GM12878 (cell line): ENCODE data around the gene AGER. TPM values are rescaled to one million over a fixed set of nuclear protein-coding genes. Genes with fewer than 3 reads are reported as not detected.

Experiments used
- ATAC-seq: fragments of 200-7000 bp; cut with Tn5 transposase; 3 replicates; pipeline ENCODE4 v1.9.1; 2020; ENCODE audit warnings: mild to moderate bottlenecking, moderate library complexity
- BruUV-seq: library from RNA; stranded (reverse); fragments of 400-500 nt; replicated peaks from 2 replicates; lab custom pipeline; 2021; lab: Mats Ljungman, UMichigan
- CTCF ChIA-PET: fragments of 300-600 bp; sonication (Branson Sonifier 250); formaldehyde crosslinking; extraction: SDS; loops from one replicate; lab custom pipeline; 2021; ENCODE audit warnings: inconsistent platforms; lab: Yijun Ruan, JAX
- POLR2A ChIA-PET: fragments of 350-600 bp; formaldehyde crosslinking; extraction: SDS; loops from one replicate; lab custom pipeline; 2021; ENCODE audit warnings: inconsistent platforms; lab: Charles Lee
- RAD21 ChIA-PET: fragments of 300-600 bp; sonication (Branson Sonifier 250); formaldehyde crosslinking; loops from one replicate; lab custom pipeline; 2023; ENCODE audit warnings: antibody characterized with exemption; ENCODE audit not compliant: unreplicated experiment; lab: Charles Lee
- SMC1A ChIA-PET: fragments of 300-600 bp; sonication (Branson Sonifier 250); formaldehyde crosslinking; loops from one replicate; lab custom pipeline; 2023; ENCODE audit not compliant: unreplicated experiment, uncharacterized antibody; lab: Charles Lee
- DNase-seq: peaks from one replicate; pipeline ENCODE4 v3.0.0-alpha.2; 2011; ENCODE audit warnings: low read depth, low spot score
- FAIRE-seq: peaks from 3 replicates; lab custom pipeline; 2011; peaks lifted over from hg19 to GRCh38; lab: Jason Lieb, UNC
- H2AFZ ChIP-seq: 2 replicates; pipeline ENCODE4 v1.6.0; 2011; ENCODE audit warnings: low read depth, low read length, control low read depth; ENCODE audit not compliant: control insufficient read depth
- H3K27ac ChIP-seq: 2 replicates; pipeline ENCODE4 v1.5.1; 2011; ENCODE audit warnings: control low read depth; ENCODE audit not compliant: control insufficient read depth, insufficient read depth
- H3K27me3 ChIP-seq, 2 experiments: replicated peaks in 1 of 2; 2 replicates each; pipeline versions ENCODE4 v1.6.0 to v1.6.1; 2011; ENCODE audit warnings: low read length in 1 of 2; ENCODE audit not compliant: control insufficient read depth in 2 of 2, insufficient read depth in 2 of 2
- H3K36me3 ChIP-seq, 2 experiments: 2 replicates each; pipeline ENCODE4 v1.5.1; 2011; ENCODE audit warnings: low read length in 1 of 2; ENCODE audit not compliant: control insufficient read depth in 2 of 2, insufficient read depth in 2 of 2
- H3K4me1 ChIP-seq: 2 replicates; pipeline ENCODE4 v1.6.1; 2011; ENCODE audit warnings: mild to moderate bottlenecking, low read length, moderate library complexity, mixed read lengths; ENCODE audit not compliant: control insufficient read depth, insufficient read depth
- H3K4me2 ChIP-seq: 2 replicates; pipeline ENCODE4 v1.6.0; 2011; ENCODE audit warnings: control low read depth; ENCODE audit not compliant: control insufficient read depth, insufficient read depth
- H3K4me3 ChIP-seq: fragments of 200-600 bp; sonication (generic); 2 replicates; pipeline ENCODE4 v1.5.1; 2016
- H3K79me2 ChIP-seq: 2 replicates; pipeline ENCODE4 v1.6.0; 2011; ENCODE audit warnings: low read length; ENCODE audit not compliant: control insufficient read depth, insufficient read depth
- H3K9ac ChIP-seq: 2 replicates; pipeline ENCODE4 v1.8.0; 2011; ENCODE audit warnings: low read length, control low read depth, mixed read lengths; ENCODE audit not compliant: control insufficient read depth, insufficient read depth
- H3K9me3 ChIP-seq: replicated peaks from 3 replicates; pipeline ENCODE4 v1.5.1; 2011; ENCODE audit warnings: mild to moderate bottlenecking, low read length; ENCODE audit not compliant: control insufficient read depth, insufficient read depth
- H4K20me1 ChIP-seq: 2 replicates; pipeline ENCODE4 v1.6.0; 2011; ENCODE audit not compliant: control insufficient read depth, insufficient read depth
- CHD1 ChIP-seq: IDR thresholded peaks from 2 replicates; pipeline ENCODE4 v1.6.1; 2012; ENCODE audit warnings: low read depth, low read length, improper control_type of control experiment
- GATAD2B ChIP-seq: fragments of 450-650 bp; conservative IDR thresholded peaks from 2 replicates; pipeline ENCODE4 v1.6.1; 2017; ENCODE audit warnings: low read depth, mild to moderate bottlenecking, moderate library complexity
- PAX8 ChIP-seq: fragments of 450-650 bp; IDR thresholded peaks from 2 replicates; pipeline ENCODE4 v1.6.1; 2017; ENCODE audit warnings: mild to moderate bottlenecking, moderate library complexity
- RUNX3 ChIP-seq: IDR thresholded peaks from 2 replicates; pipeline ENCODE4 v1.6.1; 2012; ENCODE audit warnings: low read length, inconsistent platforms
- SIN3A ChIP-seq: IDR thresholded peaks from 2 replicates; pipeline ENCODE4 v1.6.1; 2012; ENCODE audit warnings: low read depth, low read length, improper control_type of control experiment
- WRNIP1 ChIP-seq: IDR thresholded peaks from 2 replicates; pipeline ENCODE4 v1.6.1; 2011; ENCODE audit warnings: low read depth, low read length, improper control_type of control experiment, borderline replicate concordance
- ZNF207 ChIP-seq: fragments of 450-650 bp; IDR thresholded peaks from 2 replicates; pipeline ENCODE4 v1.6.1; 2014; ENCODE audit warnings: antibody characterized with exemption, mild to moderate bottlenecking, borderline replicate concordance
- WGBS: methylation state at CpG from one replicate; pipeline ENCODE4 v1.1.6; 2016; ENCODE audit warnings: low lambda C conversion rate; ENCODE audit not compliant: insufficient replicate concordance, insufficient coverage; ENCODE audit errors: missing lambda C conversion rate; 5-methylcytosine and 5-hydroxymethylcytosine counted together
- in situ Hi-C: fragments of 300-500 bp; cut with MboI; formaldehyde crosslinking; loops from 9 replicates; pipeline ENCODE4 v1.14.3; 2018; ENCODE audit warnings: mixed read lengths
- intact Hi-C: fragments of 100-400 bp; cut with micrococcal nuclease; formaldehyde crosslinking; loops from one replicate; pipeline ENCODE4 v1.14.2; 2022; ENCODE audit not compliant: unreplicated experiment
- polyA plus RNA-seq, 11 experiments: library from polyadenylated mRNA; depleted of rRNA in 4 of 11; unstranded in 6 of 11; stranded (reverse) in 5 of 11; fragments of >200 nt; fragmentation: Nextera tagmentation in 4 of 11; fragmentation: Illumina TruSeq in 1 of 11; extraction: Ambion mirVana in 4 of 11; extraction: Trizol in 1 of 11; gene quantifications; 1 replicate in 1 of 11; 2 replicates in 10 of 11; pipeline versions ENCODE4 v1.2.1 to v1.2.3, GENCODE V29; 2011 to 2016; ENCODE audit warnings: inconsistent platforms in 2 of 11, missing spikeins in 2 of 11, low read depth in 1 of 11
- total RNA-seq, 4 experiments: library from RNA; depleted of rRNA in 3 of 4; stranded (reverse); fragments of >200 nt in 3 of 4; fragmentation: Illumina TruSeq in 1 of 4; extraction: Trizol in 1 of 4; gene quantifications; 2 replicates each; pipeline versions ENCODE4 v1.2.1 to v1.2.3, GENCODE V29; 2013 to 2021
- TF ChIP-seq, protein P1 (sequence below): fragments of 450-650 bp; formaldehyde crosslinking; IDR thresholded peaks from 2 replicates; pipeline ENCODE4 v1.4.0; 2020; ENCODE audit warnings: mild to moderate bottlenecking, moderate library complexity
- TF ChIP-seq, protein P2 (sequence below): IDR thresholded peaks from 2 replicates; pipeline ENCODE4 v1.6.1; 2011; ENCODE audit warnings: borderline replicate concordance, low read depth, mild to moderate bottlenecking, moderate library complexity, low read length; ENCODE audit not compliant: insufficient read depth, poor library complexity, severe bottlenecking
- TF ChIP-seq, protein P3 (sequence below): fragments of 450-650 bp; IDR thresholded peaks from 2 replicates; pipeline ENCODE4 v1.6.1; 2017; ENCODE audit warnings: mild to moderate bottlenecking, low read depth, inconsistent platforms; ENCODE audit not compliant: poor library complexity, severe bottlenecking
- TF ChIP-seq, protein P4 (sequence below): fragments of 450-650 bp; IDR thresholded peaks from 2 replicates; pipeline ENCODE4 v1.6.1; 2017; ENCODE audit warnings: antibody characterized with exemption, mild to moderate bottlenecking, moderate library complexity

AGER gene
- total and polyA plus RNA-seq, 10 of the 15 experiments (the other 5 are each of a cell fraction or from before 2014, with no cell fraction given): 1.1 to 18.2 (median 3.9) TPM

DNA sequence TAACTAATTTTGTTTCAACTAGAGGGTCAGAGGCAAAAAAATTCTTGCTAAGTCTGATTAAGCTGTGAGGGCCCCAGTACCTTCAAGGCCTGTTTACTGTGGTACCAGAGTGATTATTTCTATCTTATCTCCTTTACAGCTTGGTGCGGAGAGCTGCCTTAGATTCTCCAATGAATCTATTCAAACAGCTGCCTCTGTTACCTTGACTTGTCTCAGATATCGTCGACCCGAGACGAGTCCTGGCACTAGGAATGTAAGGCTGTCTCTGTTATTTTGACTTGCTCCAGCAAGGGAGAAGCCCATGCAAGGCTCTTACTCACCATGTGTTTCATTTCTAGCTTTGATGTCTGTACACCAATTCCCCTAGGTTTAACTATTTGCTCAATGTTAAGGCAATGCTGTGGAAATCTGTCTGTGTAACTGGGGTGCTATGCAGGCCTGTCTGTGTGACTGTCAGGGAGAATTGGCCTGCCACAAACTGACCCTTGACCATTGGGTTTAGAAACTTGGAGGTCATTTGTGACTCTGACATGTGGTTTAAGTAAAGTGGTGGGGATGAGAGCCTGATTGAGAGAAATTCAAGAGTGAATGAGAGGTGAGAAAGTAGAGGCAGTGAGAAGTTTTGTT is 43.5 kb downstream of the AGER start:
- intact Hi-C loops: no loop called here
- 52% methylated on average over 5 of the region's 5 CpGs for WGBS
- ChIA-PET POLR2A (interaction anchor here (0.7 kb wide), 1 partner anchor 53 kb away, joined by 5 read pairs; no protein-coding TSS in a partner anchor), RAD21 (no interaction called here), CTCF (no interaction called here), SMC1A (no interaction called here)
- H3K27ac ChIP-seq: no peak overlapping the region
- H3K9me3 ChIP-seq: no peaks in the 10 kb centered on the region
- in situ Hi-C loops: no loop called here
- H3K4me2 ChIP-seq: no peak overlapping the region
- no TSS peak for BruUV-seq
- no peaks in the 10 kb centered on the region for H3K4me1 ChIP-seq
- no peak overlapping the region for H3K9ac ChIP-seq
- H3K36me3 ChIP-seq: no peaks in the 10 kb centered on the region
- H3K27me3 ChIP-seq: no peaks in the 10 kb centered on the region; a peak in 1 of 4 replicates
- DNase-seq (no peak), FAIRE-seq (no peak), ATAC-seq (no peak)
- H2AFZ ChIP-seq: no peak overlapping the region
- H3K4me3 ChIP-seq: no peak overlapping the region
- H4K20me1 ChIP-seq: no peaks in the 10 kb centered on the region
- H3K79me2 ChIP-seq: no peaks in the 10 kb centered on the region
- TF ChIP-seq RUNX3 (no peak), SIN3A (no peak), CHD1 (no peak), GATAD2B (no peak), PAX8 (no peak), ZNF207 (no peak), WRNIP1 (no peak)
- TF ChIP-seq, protein P1, sequence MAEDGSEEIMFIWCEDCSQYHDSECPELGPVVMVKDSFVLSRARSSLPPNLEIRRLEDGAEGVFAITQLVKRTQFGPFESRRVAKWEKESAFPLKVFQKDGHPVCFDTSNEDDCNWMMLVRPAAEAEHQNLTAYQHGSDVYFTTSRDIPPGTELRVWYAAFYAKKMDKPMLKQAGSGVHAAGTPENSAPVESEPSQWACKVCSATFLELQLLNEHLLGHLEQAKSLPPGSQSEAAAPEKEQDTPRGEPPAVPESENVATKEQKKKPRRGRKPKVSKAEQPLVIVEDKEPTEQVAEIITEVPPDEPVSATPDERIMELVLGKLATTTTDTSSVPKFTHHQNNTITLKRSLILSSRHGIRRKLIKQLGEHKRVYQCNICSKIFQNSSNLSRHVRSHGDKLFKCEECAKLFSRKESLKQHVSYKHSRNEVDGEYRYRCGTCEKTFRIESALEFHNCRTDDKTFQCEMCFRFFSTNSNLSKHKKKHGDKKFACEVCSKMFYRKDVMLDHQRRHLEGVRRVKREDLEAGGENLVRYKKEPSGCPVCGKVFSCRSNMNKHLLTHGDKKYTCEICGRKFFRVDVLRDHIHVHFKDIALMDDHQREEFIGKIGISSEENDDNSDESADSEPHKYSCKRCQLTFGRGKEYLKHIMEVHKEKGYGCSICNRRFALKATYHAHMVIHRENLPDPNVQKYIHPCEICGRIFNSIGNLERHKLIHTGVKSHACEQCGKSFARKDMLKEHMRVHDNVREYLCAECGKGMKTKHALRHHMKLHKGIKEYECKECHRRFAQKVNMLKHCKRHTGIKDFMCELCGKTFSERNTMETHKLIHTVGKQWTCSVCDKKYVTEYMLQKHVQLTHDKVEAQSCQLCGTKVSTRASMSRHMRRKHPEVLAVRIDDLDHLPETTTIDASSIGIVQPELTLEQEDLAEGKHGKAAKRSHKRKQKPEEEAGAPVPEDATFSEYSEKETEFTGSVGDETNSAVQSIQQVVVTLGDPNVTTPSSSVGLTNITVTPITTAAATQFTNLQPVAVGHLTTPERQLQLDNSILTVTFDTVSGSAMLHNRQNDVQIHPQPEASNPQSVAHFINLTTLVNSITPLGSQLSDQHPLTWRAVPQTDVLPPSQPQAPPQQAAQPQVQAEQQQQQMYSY: no peak
- TF ChIP-seq, protein P2, sequence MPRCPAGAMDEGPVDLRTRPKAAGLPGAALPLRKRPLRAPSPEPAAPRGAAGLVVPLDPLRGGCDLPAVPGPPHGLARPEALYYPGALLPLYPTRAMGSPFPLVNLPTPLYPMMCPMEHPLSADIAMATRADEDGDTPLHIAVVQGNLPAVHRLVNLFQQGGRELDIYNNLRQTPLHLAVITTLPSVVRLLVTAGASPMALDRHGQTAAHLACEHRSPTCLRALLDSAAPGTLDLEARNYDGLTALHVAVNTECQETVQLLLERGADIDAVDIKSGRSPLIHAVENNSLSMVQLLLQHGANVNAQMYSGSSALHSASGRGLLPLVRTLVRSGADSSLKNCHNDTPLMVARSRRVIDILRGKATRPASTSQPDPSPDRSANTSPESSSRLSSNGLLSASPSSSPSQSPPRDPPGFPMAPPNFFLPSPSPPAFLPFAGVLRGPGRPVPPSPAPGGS: no peak
- TF ChIP-seq, protein P3, sequence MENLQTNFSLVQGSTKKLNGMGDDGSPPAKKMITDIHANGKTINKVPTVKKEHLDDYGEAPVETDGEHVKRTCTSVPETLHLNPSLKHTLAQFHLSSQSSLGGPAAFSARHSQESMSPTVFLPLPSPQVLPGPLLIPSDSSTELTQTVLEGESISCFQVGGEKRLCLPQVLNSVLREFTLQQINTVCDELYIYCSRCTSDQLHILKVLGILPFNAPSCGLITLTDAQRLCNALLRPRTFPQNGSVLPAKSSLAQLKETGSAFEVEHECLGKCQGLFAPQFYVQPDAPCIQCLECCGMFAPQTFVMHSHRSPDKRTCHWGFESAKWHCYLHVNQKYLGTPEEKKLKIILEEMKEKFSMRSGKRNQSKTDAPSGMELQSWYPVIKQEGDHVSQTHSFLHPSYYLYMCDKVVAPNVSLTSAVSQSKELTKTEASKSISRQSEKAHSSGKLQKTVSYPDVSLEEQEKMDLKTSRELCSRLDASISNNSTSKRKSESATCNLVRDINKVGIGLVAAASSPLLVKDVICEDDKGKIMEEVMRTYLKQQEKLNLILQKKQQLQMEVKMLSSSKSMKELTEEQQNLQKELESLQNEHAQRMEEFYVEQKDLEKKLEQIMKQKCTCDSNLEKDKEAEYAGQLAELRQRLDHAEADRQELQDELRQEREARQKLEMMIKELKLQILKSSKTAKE: no peak
- TF ChIP-seq, protein P4, sequence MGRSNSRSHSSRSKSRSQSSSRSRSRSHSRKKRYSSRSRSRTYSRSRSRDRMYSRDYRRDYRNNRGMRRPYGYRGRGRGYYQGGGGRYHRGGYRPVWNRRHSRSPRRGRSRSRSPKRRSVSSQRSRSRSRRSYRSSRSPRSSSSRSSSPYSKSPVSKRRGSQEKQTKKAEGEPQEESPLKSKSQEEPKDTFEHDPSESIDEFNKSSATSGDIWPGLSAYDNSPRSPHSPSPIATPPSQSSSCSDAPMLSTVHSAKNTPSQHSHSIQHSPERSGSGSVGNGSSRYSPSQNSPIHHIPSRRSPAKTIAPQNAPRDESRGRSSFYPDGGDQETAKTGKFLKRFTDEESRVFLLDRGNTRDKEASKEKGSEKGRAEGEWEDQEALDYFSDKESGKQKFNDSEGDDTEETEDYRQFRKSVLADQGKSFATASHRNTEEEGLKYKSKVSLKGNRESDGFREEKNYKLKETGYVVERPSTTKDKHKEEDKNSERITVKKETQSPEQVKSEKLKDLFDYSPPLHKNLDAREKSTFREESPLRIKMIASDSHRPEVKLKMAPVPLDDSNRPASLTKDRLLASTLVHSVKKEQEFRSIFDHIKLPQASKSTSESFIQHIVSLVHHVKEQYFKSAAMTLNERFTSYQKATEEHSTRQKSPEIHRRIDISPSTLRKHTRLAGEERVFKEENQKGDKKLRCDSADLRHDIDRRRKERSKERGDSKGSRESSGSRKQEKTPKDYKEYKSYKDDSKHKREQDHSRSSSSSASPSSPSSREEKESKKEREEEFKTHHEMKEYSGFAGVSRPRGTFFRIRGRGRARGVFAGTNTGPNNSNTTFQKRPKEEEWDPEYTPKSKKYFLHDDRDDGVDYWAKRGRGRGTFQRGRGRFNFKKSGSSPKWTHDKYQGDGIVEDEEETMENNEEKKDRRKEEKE: no peak
